Measurements from ENCODE around the gene SLC38A10.

The SLC38A10 gene

GRCh38 chr17:81331527-81332043 is 36.5 kb upstream of the SLC38A10 start:
- DNase-seq (ENCODE audit: low read depth in 4 of 4, low spot score in 1 of 4) = no peak

- no peak for DNase-seq (ENCODE audit: low read depth in 4 of 4, low spot score in 1 of 4)
Measured at GRCh38 chr17:81330884-81331245, 35.8 kb upstream of the SLC38A10 start.

GRCh38 chr17:81329927-81330883 is 35.1 kb upstream of the SLC38A10 start:
- no peak for DNase-seq (ENCODE audit: low read depth in 4 of 4, low spot score in 1 of 4)

- DNase-seq (ENCODE audit: low read depth in 4 of 4, low spot score in 1 of 4) = no peak
Measured at GRCh38 chr17:81328978-81329926, 34.1 kb upstream of the SLC38A10 start.

GRCh38 chr17:81328489-81328888 is 33.4 kb upstream of the SLC38A10 start:
- DNase-seq (ENCODE audit: low read depth in 4 of 4, low spot score in 1 of 4) = no peak

GRCh38 chr17:81325714-81326358 is 30.7 kb upstream of the SLC38A10 start:
- DNase-seq (ENCODE audit: low read depth in 4 of 4, low spot score in 1 of 4) = no peak

- DNase-seq (ENCODE audit: low read depth in 4 of 4, low spot score in 1 of 4) = no peak
Measured at GRCh38 chr17:81324851-81325713, 30.0 kb upstream of the SLC38A10 start.

GRCh38 chr17:81324177-81324850 is 29.2 kb upstream of the SLC38A10 start:
- no peak for DNase-seq (ENCODE audit: low read depth in 4 of 4, low spot score in 1 of 4)

- no peak for DNase-seq (ENCODE audit: low read depth in 4 of 4, low spot score in 1 of 4)
Measured at GRCh38 chr17:81323411-81323868, 28.3 kb upstream of the SLC38A10 start.

GRCh38 chr17:81323083-81323369 is 27.9 kb upstream of the SLC38A10 start:
- no peak for DNase-seq (ENCODE audit: low read depth in 4 of 4, low spot score in 1 of 4)

- DNase-seq (ENCODE audit: low read depth in 4 of 4, low spot score in 1 of 4) = peak in 1 of 4 experiments; percentile 23
Measured at GRCh38 chr17:81322271-81323082, 27.4 kb upstream of the SLC38A10 start.

- no peak for DNase-seq (ENCODE audit: low read depth in 4 of 4, low spot score in 1 of 4)
Measured at GRCh38 chr17:81317961-81318605, 23.0 kb upstream of the SLC38A10 start.

DNA sequence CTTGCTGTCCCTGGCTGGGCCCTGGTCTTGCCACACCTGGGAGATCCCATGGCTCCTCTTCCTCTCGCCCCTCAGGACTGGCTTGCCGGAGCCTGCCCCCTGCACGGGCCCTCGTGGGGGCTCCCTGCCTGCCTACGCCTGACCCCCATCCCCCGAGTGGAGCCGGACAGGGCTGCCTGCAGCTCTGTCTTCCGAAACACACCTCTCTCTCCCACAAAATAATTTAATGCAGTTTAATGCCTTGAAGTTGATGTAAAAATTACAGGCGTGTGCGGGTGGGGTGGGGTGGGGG is 22.4 kb upstream of the SLC38A10 start:
- no peak for DNase-seq (ENCODE audit: low read depth in 4 of 4, low spot score in 1 of 4)

- DNase-seq (ENCODE audit: low read depth in 4 of 4, low spot score in 1 of 4) = no peak
Measured at GRCh38 chr17:81315885-81316391, 20.8 kb upstream of the SLC38A10 start.

GRCh38 chr17:81315129-81315884 is 20.2 kb upstream of the SLC38A10 start:
- no peak for DNase-seq (ENCODE audit: low read depth in 4 of 4, low spot score in 1 of 4)

- DNase-seq (ENCODE audit: low read depth in 4 of 4, low spot score in 1 of 4) = no peak
Measured at GRCh38 chr17:81314398-81315081, 19.4 kb upstream of the SLC38A10 start.

- DNase-seq (ENCODE audit: low read depth in 4 of 4, low spot score in 1 of 4) = no peak
Measured at GRCh38 chr17:81313776-81314397, 18.8 kb upstream of the SLC38A10 start.
